ENCODE data around the gene LIMS2. TPM values are rescaled to one million over a fixed set of nuclear protein-coding genes. Genes with fewer than 3 reads are reported as not detected.

Gene LIMS2
- polyA plus RNA-seq, 1 donor (not counting 4 experiments of a cell fraction or from before 2014, with no cell fraction given), result not detected

DNA sequence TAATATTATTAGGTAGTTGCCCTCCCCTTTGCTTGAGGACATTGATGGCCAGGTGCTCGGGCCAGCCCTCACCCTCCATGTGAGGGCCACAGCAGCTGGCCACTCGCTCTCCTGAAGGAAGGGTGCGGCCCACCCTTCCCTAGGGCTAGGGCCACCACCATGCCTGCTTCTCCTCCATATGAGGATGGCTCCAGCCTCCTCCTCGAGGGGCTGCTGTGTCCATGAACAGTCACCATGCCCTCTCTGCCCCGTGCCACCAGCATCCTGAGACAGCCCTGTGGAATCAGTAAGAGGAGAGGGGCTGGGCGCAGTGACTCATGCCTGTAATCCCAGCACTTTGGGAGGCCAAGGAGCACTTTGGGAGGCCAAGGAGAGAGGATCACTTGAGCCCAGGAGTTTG is 27.0 kb downstream of the LIMS2 start:
- Histone ChIP-seq H3K27ac (ENCODE audit: control insufficient read depth, insufficient read depth, low read length) (no peak overlapping the region), H3K9me1 (ENCODE audit: control insufficient read depth, extremely low read depth, insufficient read depth, low read length) (no peaks in the 10 kb centered on the region), H3K4me3 (ENCODE audit: control insufficient read depth in 2 of 3, extremely low read depth in 1 of 3, insufficient read depth in 2 of 3, low read depth in 1 of 3, low read length in 3 of 3) (no peak overlapping the region), H3K9ac (ENCODE audit: control insufficient read depth, extremely low read depth, insufficient read depth, low read length) (no peak overlapping the region), H3K36me3 (ENCODE audit: control insufficient read depth in 2 of 2, extremely low read depth in 1 of 2, insufficient read depth in 2 of 2, low read length in 2 of 2) (no peaks in the 10 kb centered on the region), H3K79me2 (ENCODE audit: control insufficient read depth, insufficient read depth, low read length) (no peaks in the 10 kb centered on the region), H3K9me3 (ENCODE audit: control insufficient read depth, low read depth, low read length) (no peaks in the 10 kb centered on the region), H4K20me1 (ENCODE audit: control insufficient read depth, extremely low read depth, insufficient read depth, low read length) (no peaks in the 10 kb centered on the region), H2AFZ (ENCODE audit: control insufficient read depth, low read length) (no peak overlapping the region), H3K4me1 (ENCODE audit: control insufficient read depth, extremely low read depth, insufficient read depth, low read length) (peaks cover 11% of the 10 kb centered on the region), H3K4me2 (ENCODE audit: control insufficient read depth, extremely low read depth, insufficient read depth, low read depth, low read length) (no peak overlapping the region), H3K27me3 (ENCODE audit: control insufficient read depth, extremely low read depth, insufficient read depth, low read length) (no peaks in the 10 kb centered on the region)
- TF ChIP-seq, protein P1, sequence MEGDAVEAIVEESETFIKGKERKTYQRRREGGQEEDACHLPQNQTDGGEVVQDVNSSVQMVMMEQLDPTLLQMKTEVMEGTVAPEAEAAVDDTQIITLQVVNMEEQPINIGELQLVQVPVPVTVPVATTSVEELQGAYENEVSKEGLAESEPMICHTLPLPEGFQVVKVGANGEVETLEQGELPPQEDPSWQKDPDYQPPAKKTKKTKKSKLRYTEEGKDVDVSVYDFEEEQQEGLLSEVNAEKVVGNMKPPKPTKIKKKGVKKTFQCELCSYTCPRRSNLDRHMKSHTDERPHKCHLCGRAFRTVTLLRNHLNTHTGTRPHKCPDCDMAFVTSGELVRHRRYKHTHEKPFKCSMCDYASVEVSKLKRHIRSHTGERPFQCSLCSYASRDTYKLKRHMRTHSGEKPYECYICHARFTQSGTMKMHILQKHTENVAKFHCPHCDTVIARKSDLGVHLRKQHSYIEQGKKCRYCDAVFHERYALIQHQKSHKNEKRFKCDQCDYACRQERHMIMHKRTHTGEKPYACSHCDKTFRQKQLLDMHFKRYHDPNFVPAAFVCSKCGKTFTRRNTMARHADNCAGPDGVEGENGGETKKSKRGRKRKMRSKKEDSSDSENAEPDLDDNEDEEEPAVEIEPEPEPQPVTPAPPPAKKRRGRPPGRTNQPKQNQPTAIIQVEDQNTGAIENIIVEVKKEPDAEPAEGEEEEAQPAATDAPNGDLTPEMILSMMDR (optimal IDR thresholded peaks at IDR 0.05 in 1 of 3, IDR thresholded peaks at IDR 0.05 in 1 of 3, conservative IDR thresholded peaks at IDR 0.05 in 1 of 3; ENCODE audit: extremely low read depth in 1 of 3, insufficient read depth in 2 of 3, low read length in 3 of 3), result no peak
- TF ChIP-seq EZH2 (IDR thresholded peaks at IDR 0.05; ENCODE audit: low read length), result no peak
- dilution Hi-C loops (cut with MboI; ENCODE audit: extremely low pct_ligation_motif_present, low sequenced_read_pairs), result no loop called here
- FAIRE-seq (no peak), DNase-seq (ENCODE audit: low read depth, low spot score) (no peak)

DNA sequence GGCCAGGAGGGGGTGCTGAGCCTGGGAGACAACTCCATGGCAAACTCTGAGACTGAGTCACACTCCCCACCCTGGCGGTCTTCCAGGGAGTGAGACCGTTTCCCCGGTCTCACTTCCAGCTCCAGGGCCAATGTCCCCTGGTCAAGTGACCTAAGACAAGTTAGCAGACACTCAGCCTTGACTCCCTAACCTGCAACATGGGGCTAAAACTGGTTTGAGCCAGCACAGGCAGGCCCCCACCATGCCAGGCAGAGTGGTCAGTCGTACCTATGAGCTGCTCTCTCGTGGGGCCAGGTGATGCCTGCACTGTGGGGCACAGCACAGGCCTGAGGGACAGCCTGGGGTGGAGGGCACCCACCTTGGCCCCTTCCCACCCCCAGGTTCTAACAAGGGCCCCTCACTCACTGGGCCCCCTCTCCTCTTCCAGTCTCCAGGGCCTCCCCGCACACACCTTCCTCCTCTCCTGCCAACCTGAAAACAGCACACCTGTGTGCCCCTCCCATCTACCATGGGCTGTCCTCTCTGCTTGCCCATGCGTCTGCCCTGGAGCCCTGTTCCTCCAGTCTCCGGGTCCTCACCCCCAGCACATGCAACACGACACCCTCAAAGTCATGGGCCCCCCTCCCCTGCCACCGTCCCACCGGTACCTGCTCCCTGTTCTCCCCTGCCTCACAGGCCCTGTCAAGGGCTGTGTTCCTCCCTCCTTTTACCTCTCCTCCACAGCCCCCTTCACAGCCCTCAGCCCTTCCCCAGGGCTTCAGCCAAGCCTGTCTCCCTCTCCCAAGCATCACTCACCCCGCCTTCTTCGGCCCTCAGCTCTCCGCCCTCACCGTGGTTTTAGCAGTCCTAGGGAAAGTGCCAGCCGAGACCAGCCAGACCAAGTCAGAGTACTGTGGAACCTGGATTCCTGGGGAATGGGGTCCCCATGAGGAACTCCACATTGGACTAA is 27.8 kb downstream of the LIMS2 start:
- Histone ChIP-seq H3K36me3 (ENCODE audit: control insufficient read depth in 2 of 2, extremely low read depth in 1 of 2, insufficient read depth in 2 of 2, low read length in 2 of 2) (no peaks in the 10 kb centered on the region), H2AFZ (ENCODE audit: control insufficient read depth, low read length) (no peak overlapping the region), H3K9me3 (ENCODE audit: control insufficient read depth, low read depth, low read length) (no peaks in the 10 kb centered on the region), H3K9me1 (ENCODE audit: control insufficient read depth, extremely low read depth, insufficient read depth, low read length) (no peaks in the 10 kb centered on the region), H3K4me2 (ENCODE audit: control insufficient read depth, extremely low read depth, insufficient read depth, low read depth, low read length) (no peak overlapping the region), H4K20me1 (ENCODE audit: control insufficient read depth, extremely low read depth, insufficient read depth, low read length) (no peaks in the 10 kb centered on the region), H3K27me3 (ENCODE audit: control insufficient read depth, extremely low read depth, insufficient read depth, low read length) (no peaks in the 10 kb centered on the region), H3K9ac (ENCODE audit: control insufficient read depth, extremely low read depth, insufficient read depth, low read length) (no peak overlapping the region), H3K4me1 (ENCODE audit: control insufficient read depth, extremely low read depth, insufficient read depth, low read length) (peaks cover 11% of the 10 kb centered on the region), H3K79me2 (ENCODE audit: control insufficient read depth, insufficient read depth, low read length) (no peaks in the 10 kb centered on the region), H3K27ac (ENCODE audit: control insufficient read depth, insufficient read depth, low read length) (no peak overlapping the region), H3K4me3 (ENCODE audit: control insufficient read depth in 2 of 3, extremely low read depth in 1 of 3, insufficient read depth in 2 of 3, low read depth in 1 of 3, low read length in 3 of 3) (no peak overlapping the region)
- no peak for TF ChIP-seq EZH2 (IDR thresholded peaks at IDR 0.05; ENCODE audit: low read length)
- TF ChIP-seq, protein P1 (optimal IDR thresholded peaks at IDR 0.05 in 1 of 3, IDR thresholded peaks at IDR 0.05 in 1 of 3, conservative IDR thresholded peaks at IDR 0.05 in 1 of 3; ENCODE audit: extremely low read depth in 1 of 3, insufficient read depth in 2 of 3, low read length in 3 of 3), result no peak
- no peak for DNase-seq (ENCODE audit: low read depth, low spot score)
- dilution Hi-C loops (cut with MboI; ENCODE audit: extremely low pct_ligation_motif_present, low sequenced_read_pairs), result no loop called here
- FAIRE-seq, result no peak
